ENCODE results near the gene PGLYRP4. TPM values are rescaled to one million over a fixed set of nuclear protein-coding genes. Genes with fewer than 3 reads are reported as not detected.

PGLYRP4 gene
- total RNA-seq, 1 experiment from 2014 or later: not detected

DNA sequence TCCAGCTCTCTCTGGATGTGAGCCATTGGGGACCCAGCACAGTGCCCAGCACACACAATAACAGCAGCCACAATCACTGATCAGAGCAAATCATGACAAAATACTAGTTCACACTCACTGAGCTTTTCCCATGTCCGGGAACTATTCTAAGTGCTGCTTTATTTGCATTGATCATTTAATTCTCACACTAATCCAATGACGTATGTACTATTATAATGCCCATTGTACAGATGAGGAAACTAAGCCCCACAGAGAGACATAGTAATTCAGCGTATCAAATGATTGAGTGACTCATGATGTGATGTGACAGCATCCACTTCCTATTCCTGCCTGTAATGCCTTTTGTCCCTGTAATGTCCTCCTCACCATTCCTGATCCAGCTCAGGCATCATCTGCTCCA is 44.2 kb upstream of the PGLYRP4 start:
- Histone ChIP-seq H3K27ac (ENCODE audit: low read depth, low read length, poor library complexity, severe bottlenecking) (no peak overlapping the region), H3K27me3 (replicated peaks; ENCODE audit: insufficient read depth, low read depth, low read length, poor library complexity) (peaks cover 73% of the 10 kb centered on the region), H3K9me3 (ENCODE audit: low read depth, low read length, poor library complexity, severe bottlenecking) (no peaks in the 10 kb centered on the region), H3K36me3 (ENCODE audit: insufficient read depth, low read length, poor library complexity, severe bottlenecking) (no peaks in the 10 kb centered on the region), H3K4me3 (ENCODE audit: low read depth, low read length, poor library complexity, severe bottlenecking) (no peak overlapping the region), H3K4me1 (ENCODE audit: insufficient read depth, low read length, poor library complexity, severe bottlenecking) (no peaks in the 10 kb centered on the region)
- intact Hi-C loops (cut with micrococcal nuclease; ENCODE audit: unreplicated experiment): no loop called here
- ChIA-PET CTCF (no interaction called here), POLR2A (ENCODE audit: low non-redundant PET) (no interaction called here)
- no peak for DNase-seq (ENCODE audit: low spot score)
- BruUV-seq (replicated peaks): no TSS peak
- no peak for TF ChIP-seq EZH2 (IDR thresholded peaks at IDR 0.05; ENCODE audit: borderline replicate concordance, low read depth, low read length, poor library complexity, severe bottlenecking)
- TF ChIP-seq, protein P1, sequence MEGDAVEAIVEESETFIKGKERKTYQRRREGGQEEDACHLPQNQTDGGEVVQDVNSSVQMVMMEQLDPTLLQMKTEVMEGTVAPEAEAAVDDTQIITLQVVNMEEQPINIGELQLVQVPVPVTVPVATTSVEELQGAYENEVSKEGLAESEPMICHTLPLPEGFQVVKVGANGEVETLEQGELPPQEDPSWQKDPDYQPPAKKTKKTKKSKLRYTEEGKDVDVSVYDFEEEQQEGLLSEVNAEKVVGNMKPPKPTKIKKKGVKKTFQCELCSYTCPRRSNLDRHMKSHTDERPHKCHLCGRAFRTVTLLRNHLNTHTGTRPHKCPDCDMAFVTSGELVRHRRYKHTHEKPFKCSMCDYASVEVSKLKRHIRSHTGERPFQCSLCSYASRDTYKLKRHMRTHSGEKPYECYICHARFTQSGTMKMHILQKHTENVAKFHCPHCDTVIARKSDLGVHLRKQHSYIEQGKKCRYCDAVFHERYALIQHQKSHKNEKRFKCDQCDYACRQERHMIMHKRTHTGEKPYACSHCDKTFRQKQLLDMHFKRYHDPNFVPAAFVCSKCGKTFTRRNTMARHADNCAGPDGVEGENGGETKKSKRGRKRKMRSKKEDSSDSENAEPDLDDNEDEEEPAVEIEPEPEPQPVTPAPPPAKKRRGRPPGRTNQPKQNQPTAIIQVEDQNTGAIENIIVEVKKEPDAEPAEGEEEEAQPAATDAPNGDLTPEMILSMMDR (conservative IDR thresholded peaks at IDR 0.05; ENCODE audit: low read depth, low read length): no peak

DNA sequence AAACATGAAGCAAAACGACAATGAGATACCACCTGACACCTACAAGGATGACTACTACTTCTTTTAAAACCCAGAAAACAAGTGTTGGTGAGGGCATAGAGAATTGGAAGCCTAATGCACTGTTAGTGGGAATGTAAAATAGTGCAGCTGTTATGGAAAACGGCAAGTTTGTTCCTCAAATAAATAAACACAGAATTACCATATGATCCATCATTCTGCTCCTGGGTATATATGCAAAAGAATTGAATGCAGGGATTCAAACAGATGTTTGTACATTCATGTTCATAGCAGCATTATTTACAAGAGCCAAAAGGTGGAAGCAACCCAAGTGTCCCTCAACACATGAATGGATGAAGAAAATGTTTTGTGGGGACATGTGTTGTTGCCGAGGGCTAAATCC is 43.6 kb upstream of the PGLYRP4 start:
- CTCF ChIA-PET: no interaction called here

DNA sequence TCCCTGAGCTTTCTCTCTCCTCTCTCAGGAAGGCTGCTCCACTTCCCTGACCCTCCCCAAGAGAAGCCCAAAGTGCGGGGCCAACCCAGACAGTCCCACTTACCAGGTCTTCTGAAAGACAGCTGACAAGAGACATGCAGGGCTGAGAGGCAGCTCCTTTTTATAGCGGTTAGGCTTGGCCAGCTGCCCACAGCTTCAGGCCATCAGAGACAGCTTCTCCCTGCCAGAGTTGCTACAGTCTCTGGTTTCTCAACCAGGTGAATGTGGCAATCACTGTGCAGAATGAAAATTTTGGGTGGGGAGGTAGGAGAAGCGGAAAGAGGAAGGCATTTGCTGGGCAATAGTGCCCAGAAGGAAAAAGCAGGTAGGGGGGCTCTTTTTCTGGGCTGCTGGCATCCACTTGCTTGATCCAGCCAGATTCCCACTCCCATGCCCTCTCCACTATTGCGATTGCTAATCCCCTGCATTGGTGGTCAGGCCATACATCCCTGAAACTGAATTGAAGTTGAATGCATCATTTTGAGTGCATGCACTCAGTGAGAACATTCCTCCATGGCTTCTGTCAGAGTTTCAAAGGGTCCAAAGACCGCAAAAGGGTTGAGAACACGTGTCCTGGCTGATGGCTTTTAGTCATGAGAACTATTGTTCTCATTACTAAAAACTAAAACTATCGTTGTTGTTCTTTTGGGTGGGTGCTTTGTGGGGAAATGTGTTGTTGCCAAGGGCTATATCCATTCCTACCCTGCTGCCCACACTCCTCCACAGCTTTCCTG is 42.5 kb upstream of the PGLYRP4 start, which contains the start of gene S100A8:
Gene S100A8 (minus strand): TSS at position 136 of the 773 bp plus-strand sequence. CDS start 538 bp downstream, outside the sequence.
- Histone ChIP-seq H3K36me3 (ENCODE audit: insufficient read depth, low read length, poor library complexity, severe bottlenecking) (no peaks in the 10 kb centered on the region), H3K27me3 (replicated peaks; ENCODE audit: insufficient read depth, low read depth, low read length, poor library complexity) (peaks cover 79% of the 10 kb centered on the region), H3K9me3 (ENCODE audit: low read depth, low read length, poor library complexity, severe bottlenecking) (no peaks in the 10 kb centered on the region), H3K27ac (ENCODE audit: low read depth, low read length, poor library complexity, severe bottlenecking) (no peak within 1 kb of the TSS), H3K4me3 (ENCODE audit: low read depth, low read length, poor library complexity, severe bottlenecking) (no peak within 1 kb of the TSS), H3K4me1 (ENCODE audit: insufficient read depth, low read length, poor library complexity, severe bottlenecking) (no peaks in the 10 kb centered on the region)
- ChIA-PET CTCF (no interaction called here), POLR2A (ENCODE audit: low non-redundant PET) (no interaction called here)
- intact Hi-C loops (cut with micrococcal nuclease; ENCODE audit: unreplicated experiment): no loop called here
- BruUV-seq (replicated peaks): no TSS peak
- no peak for TF ChIP-seq EZH2 (IDR thresholded peaks at IDR 0.05; ENCODE audit: borderline replicate concordance, low read depth, low read length, poor library complexity, severe bottlenecking)
- TF ChIP-seq, protein P1 (conservative IDR thresholded peaks at IDR 0.05; ENCODE audit: low read depth, low read length): no peak
- no peak for DNase-seq (ENCODE audit: low spot score)

More for the DNA sequence above, 43.6 kb upstream of the PGLYRP4 start:
- intact Hi-C loops (cut with micrococcal nuclease; ENCODE audit: unreplicated experiment): no loop called here
- H3K27ac ChIP-seq (ENCODE audit: low read depth, low read length, poor library complexity, severe bottlenecking): no peak overlapping the region
- no peaks in the 10 kb centered on the region for H3K36me3 ChIP-seq (ENCODE audit: insufficient read depth, low read length, poor library complexity, severe bottlenecking)
- DNase-seq (ENCODE audit: low spot score): no peak
- no peaks in the 10 kb centered on the region for H3K4me1 ChIP-seq (ENCODE audit: insufficient read depth, low read length, poor library complexity, severe bottlenecking)
- H3K9me3 ChIP-seq (ENCODE audit: low read depth, low read length, poor library complexity, severe bottlenecking): no peaks in the 10 kb centered on the region
- TF ChIP-seq, protein P1 (conservative IDR thresholded peaks at IDR 0.05; ENCODE audit: low read depth, low read length): no peak
- no peak for TF ChIP-seq EZH2 (IDR thresholded peaks at IDR 0.05; ENCODE audit: borderline replicate concordance, low read depth, low read length, poor library complexity, severe bottlenecking)
- H3K4me3 ChIP-seq (ENCODE audit: low read depth, low read length, poor library complexity, severe bottlenecking): no peak overlapping the region
- H3K27me3 ChIP-seq (replicated peaks; ENCODE audit: insufficient read depth, low read depth, low read length, poor library complexity): peaks cover 77% of the 10 kb centered on the region
- POLR2A ChIA-PET (ENCODE audit: low non-redundant PET): no interaction called here
- no TSS peak for BruUV-seq (replicated peaks)

Measured in A673 (cell line).